ENCODE data around the gene THUMPD1.

DNA sequence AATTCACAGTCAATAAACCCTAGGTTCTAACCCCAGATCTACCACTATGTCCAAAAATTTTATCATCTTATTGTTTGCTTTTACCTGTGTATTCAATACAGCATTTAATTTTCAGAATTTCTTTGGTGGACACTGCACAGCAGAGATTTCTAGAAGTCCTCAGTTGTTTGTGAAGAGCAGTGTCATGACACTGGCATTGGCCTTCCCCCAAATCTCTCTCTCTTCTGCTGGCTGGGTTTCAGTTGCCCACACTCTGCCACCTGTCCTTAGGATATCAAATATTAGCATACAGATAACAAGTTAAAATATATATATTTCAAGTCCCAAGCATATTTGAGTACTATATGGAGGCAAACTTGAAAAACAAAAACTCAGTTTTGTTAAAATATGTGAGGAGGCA, 2.0 kb upstream of the THUMPD1 start:
- TF ChIP-seq, protein P1, sequence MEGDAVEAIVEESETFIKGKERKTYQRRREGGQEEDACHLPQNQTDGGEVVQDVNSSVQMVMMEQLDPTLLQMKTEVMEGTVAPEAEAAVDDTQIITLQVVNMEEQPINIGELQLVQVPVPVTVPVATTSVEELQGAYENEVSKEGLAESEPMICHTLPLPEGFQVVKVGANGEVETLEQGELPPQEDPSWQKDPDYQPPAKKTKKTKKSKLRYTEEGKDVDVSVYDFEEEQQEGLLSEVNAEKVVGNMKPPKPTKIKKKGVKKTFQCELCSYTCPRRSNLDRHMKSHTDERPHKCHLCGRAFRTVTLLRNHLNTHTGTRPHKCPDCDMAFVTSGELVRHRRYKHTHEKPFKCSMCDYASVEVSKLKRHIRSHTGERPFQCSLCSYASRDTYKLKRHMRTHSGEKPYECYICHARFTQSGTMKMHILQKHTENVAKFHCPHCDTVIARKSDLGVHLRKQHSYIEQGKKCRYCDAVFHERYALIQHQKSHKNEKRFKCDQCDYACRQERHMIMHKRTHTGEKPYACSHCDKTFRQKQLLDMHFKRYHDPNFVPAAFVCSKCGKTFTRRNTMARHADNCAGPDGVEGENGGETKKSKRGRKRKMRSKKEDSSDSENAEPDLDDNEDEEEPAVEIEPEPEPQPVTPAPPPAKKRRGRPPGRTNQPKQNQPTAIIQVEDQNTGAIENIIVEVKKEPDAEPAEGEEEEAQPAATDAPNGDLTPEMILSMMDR (IDR thresholded peaks at IDR 0.05): no peak
- no peak for TF ChIP-seq POLR2A (IDR thresholded peaks at IDR 0.05)
